Large intestine (tissue), 3 donors: Measurements from ENCODE around the gene CTTN. TPM values are rescaled to one million over a fixed set of nuclear protein-coding genes. Genes with fewer than 3 reads are reported as not detected.

Experiments used
- DNase-seq, 2 donors: peaks; one replicate each; pipeline versions ENCODE4 v3.0.0 to v3.0.0-alpha.2; 2013
- H3K27ac ChIP-seq: one replicate; pipeline ENCODE4 v1.5.1; 2013; ENCODE audit warnings: low read length
- H3K27me3 ChIP-seq: 2 replicates; pipeline ENCODE4 v1.6.1; 2013; ENCODE audit warnings: low read length; ENCODE audit not compliant: control insufficient read depth, insufficient read depth
- H3K36me3 ChIP-seq: 2 replicates; pipeline ENCODE4 v1.6.1; 2013; ENCODE audit warnings: low read length; ENCODE audit not compliant: control insufficient read depth, insufficient read depth
- H3K4me1 ChIP-seq: one replicate; pipeline ENCODE4 v1.6.1; 2013; ENCODE audit warnings: low read length; ENCODE audit not compliant: control insufficient read depth, insufficient read depth
- H3K4me3 ChIP-seq: one replicate; pipeline ENCODE4 v1.5.1; 2013; ENCODE audit warnings: low read length
- H3K9me3 ChIP-seq: one replicate; pipeline ENCODE4 v1.6.1; 2013; ENCODE audit warnings: mild to moderate bottlenecking, low read depth, low read length, moderate library complexity; ENCODE audit not compliant: control insufficient read depth
- WGBS: methylation state at CpG from one replicate; pipeline ENCODE4 v1.1.5; 2013; ENCODE audit warnings: low lambda C conversion rate; ENCODE audit not compliant: insufficient coverage; 5-methylcytosine and 5-hydroxymethylcytosine counted together
- polyA plus RNA-seq: library from polyadenylated mRNA; unstranded; fragments of 120-200 nt; gene quantifications from one replicate; pipeline ENCODE4 v1.2.1, GENCODE V29; 2013

CTTN gene
- polyA plus RNA-seq, 1 donor: 224 TPM

- H3K36me3 ChIP-seq: peaks cover 85% of the 10 kb centered on the region
- H3K9me3 ChIP-seq: no peaks in the 10 kb centered on the region
- H3K27me3 ChIP-seq: no peaks in the 10 kb centered on the region
- DNase-seq: no peak
- no peak overlapping the region for H3K27ac ChIP-seq
- 66% methylated on average over 2 of the region's 25 CpGs for WGBS
- no peak overlapping the region for H3K4me3 ChIP-seq
- H3K4me1 ChIP-seq: no peaks in the 10 kb centered on the region
Observed at GRCh38 chr11:70415642-70416395, 17.5 kb downstream of the CTTN start.

- WGBS: 100% methylated on average over 1 of the region's 20 CpGs
- DNase-seq: no peak
- H3K9me3 ChIP-seq: no peaks in the 10 kb centered on the region
- no peak overlapping the region for H3K4me3 ChIP-seq
- no peak overlapping the region for H3K27ac ChIP-seq
- no peaks in the 10 kb centered on the region for H3K27me3 ChIP-seq
- peaks cover 86% of the 10 kb centered on the region for H3K36me3 ChIP-seq
- no peaks in the 10 kb centered on the region for H3K4me1 ChIP-seq
Observed at GRCh38 chr11:70416881-70417280, 18.6 kb downstream of the CTTN start.

GRCh38 chr11:70418130-70418529 lies 19.8 kb downstream of the CTTN start:
- no peaks in the 10 kb centered on the region for H3K9me3 ChIP-seq
- 100% methylated on average over 1 of the region's 12 CpGs for WGBS
- no peaks in the 10 kb centered on the region for H3K27me3 ChIP-seq
- peaks cover 86% of the 10 kb centered on the region for H3K36me3 ChIP-seq
- no peak overlapping the region for H3K27ac ChIP-seq
- no peaks in the 10 kb centered on the region for H3K4me1 ChIP-seq
- DNase-seq: no peak
- H3K4me3 ChIP-seq: no peak overlapping the region

GRCh38 chr11:70419307-70420007 lies 21.1 kb downstream of the CTTN start:
- no peak for DNase-seq
- 80% methylated on average over 1 of the region's 17 CpGs for whole genome bisulfite sequencing
- Histone ChIP-seq H3K27ac (no peak overlapping the region), H3K4me3 (no peak overlapping the region), H3K27me3 (no peaks in the 10 kb centered on the region), H3K9me3 (no peaks in the 10 kb centered on the region), H3K36me3 (peaks cover 89% of the 10 kb centered on the region), H3K4me1 (no peaks in the 10 kb centered on the region)

- H3K4me3 ChIP-seq: no peak overlapping the region
- no peak overlapping the region for H3K27ac ChIP-seq
- no peaks in the 10 kb centered on the region for H3K9me3 ChIP-seq
- H3K27me3 ChIP-seq: no peaks in the 10 kb centered on the region
- no peaks in the 10 kb centered on the region for H3K4me1 ChIP-seq
- DNase-seq: no peak
- peaks cover 89% of the 10 kb centered on the region for H3K36me3 ChIP-seq
- WGBS: 100% methylated on average over 1 of the region's 14 CpGs
Observed at GRCh38 chr11:70420008-70420464, 21.7 kb downstream of the CTTN start.

- WGBS: no CpG with 5 or more reads among the region's 9 CpGs
- DNase-seq: no peak
- Histone ChIP-seq H3K36me3 (peaks cover 89% of the 10 kb centered on the region), H3K27ac (no peak overlapping the region), H3K27me3 (no peaks in the 10 kb centered on the region), H3K4me3 (no peak overlapping the region), H3K4me1 (no peaks in the 10 kb centered on the region), H3K9me3 (no peaks in the 10 kb centered on the region)
Observed at GRCh38 chr11:70420496-70420895, 22.2 kb downstream of the CTTN start.

GRCh38 chr11:70421123-70421522 lies 22.8 kb downstream of the CTTN start:
- H3K9me3 ChIP-seq: no peaks in the 10 kb centered on the region
- no peak for DNase-seq
- H3K27ac ChIP-seq: no peak overlapping the region
- no CpG with 5 or more reads among the region's 13 CpGs for WGBS
- no peaks in the 10 kb centered on the region for H3K4me1 ChIP-seq
- peaks cover 86% of the 10 kb centered on the region for H3K36me3 ChIP-seq
- no peaks in the 10 kb centered on the region for H3K27me3 ChIP-seq
- no peak overlapping the region for H3K4me3 ChIP-seq

- DNase-seq: no peak
- H3K4me1 ChIP-seq: no peaks in the 10 kb centered on the region
- H3K27me3 ChIP-seq: no peaks in the 10 kb centered on the region
- H3K27ac ChIP-seq: no peak overlapping the region
- peaks cover 77% of the 10 kb centered on the region for H3K36me3 ChIP-seq
- H3K4me3 ChIP-seq: no peak overlapping the region
- H3K9me3 ChIP-seq: no peaks in the 10 kb centered on the region
- 100% methylated on average over 2 of the region's 35 CpGs for WGBS
Observed at GRCh38 chr11:70422692-70423522, 24.6 kb downstream of the CTTN start.

GRCh38 chr11:70423523-70424505 lies 25.5 kb downstream of the CTTN start:
- no CpG with 5 or more reads among the region's 34 CpGs for WGBS
- H3K27me3 ChIP-seq: no peaks in the 10 kb centered on the region
- H3K36me3 ChIP-seq: peaks cover 75% of the 10 kb centered on the region

More at GRCh38 chr11:70423523-70424505, 25.5 kb downstream of the CTTN start:
- Histone ChIP-seq H3K27ac (no peak overlapping the region), H3K4me1 (no peaks in the 10 kb centered on the region), H3K4me3 (no peak overlapping the region), H3K9me3 (no peaks in the 10 kb centered on the region)
- DNase-seq: no peak
